ENCODE measurements around the gene BCAS1. TPM values are rescaled to one million over a fixed set of nuclear protein-coding genes. Genes with fewer than 3 reads are reported as not detected.
A peak's percentile ranks its signal among the peaks of the same experiment; 100 is the strongest.
"Not testable (repeated sequence)": the region's sequence is repeated elsewhere in the genome, so short reads cannot be mapped to it uniquely, and the experiment has no call there.

Gene BCAS1
- total and polyA plus RNA-seq, 2 donors: 7.5 to 28.1 TPM

GRCh38 chr20:53982624-53983023, 87.8 kb downstream of the BCAS1 start:
- H3K4me3 ChIP-seq (ENCODE audit: low read depth, low read length): no peak overlapping the region
- 79% methylated on average over 2 of the region's 2 CpGs for whole genome bisulfite sequencing
- no peak for DNase-seq (ENCODE audit: extremely low spot score)
- peaks cover 3% of the 10 kb centered on the region for H3K36me3 ChIP-seq (ENCODE audit: insufficient read depth)
- no peak overlapping the region for H3K27ac ChIP-seq (ENCODE audit: low read depth)
- no peaks in the 10 kb centered on the region for H3K4me1 ChIP-seq (ENCODE audit: insufficient read depth)

GRCh38 chr20:53981752-53982437, 88.5 kb downstream of the BCAS1 start:
- H3K36me3 ChIP-seq (ENCODE audit: insufficient read depth): peaks cover 3% of the 10 kb centered on the region
- H3K4me3 ChIP-seq (ENCODE audit: low read depth, low read length): no peak overlapping the region
- no peak for DNase-seq (ENCODE audit: extremely low spot score)
- no peaks in the 10 kb centered on the region for H3K4me1 ChIP-seq (ENCODE audit: insufficient read depth)
- 93% methylated on average over 4 of the region's 4 CpGs for WGBS
- H3K27ac ChIP-seq (ENCODE audit: low read depth): no peak overlapping the region

GRCh38 chr20:53981130-53981529, 89.3 kb downstream of the BCAS1 start:
- DNase-seq (ENCODE audit: extremely low spot score): no peak
- Histone ChIP-seq H3K36me3 (ENCODE audit: insufficient read depth) (peaks cover 3% of the 10 kb centered on the region), H3K4me1 (ENCODE audit: insufficient read depth) (no peaks in the 10 kb centered on the region), H3K27ac (ENCODE audit: low read depth) (no peak overlapping the region), H3K4me3 (ENCODE audit: low read depth, low read length) (no peak overlapping the region)
- WGBS: 96% methylated on average over 5 of the region's 5 CpGs

- Histone ChIP-seq H3K4me1 (ENCODE audit: insufficient read depth) (no peaks in the 10 kb centered on the region), H3K36me3 (ENCODE audit: insufficient read depth) (peaks cover 3% of the 10 kb centered on the region), H3K27ac (ENCODE audit: low read depth) (no peak overlapping the region), H3K4me3 (ENCODE audit: low read depth, low read length) (no peak overlapping the region)
- peak; percentile 49 for DNase-seq (ENCODE audit: extremely low spot score)
- 14% methylated on average over 4 of the region's 4 CpGs for WGBS
Measured at GRCh38 chr20:53980031-53980465, 90.3 kb downstream of the BCAS1 start.

- H3K4me3 ChIP-seq (ENCODE audit: low read depth, low read length): no peak overlapping the region
- no peaks in the 10 kb centered on the region for H3K4me1 ChIP-seq (ENCODE audit: insufficient read depth)
- H3K27ac ChIP-seq (ENCODE audit: low read depth): no peak overlapping the region
- no peak for DNase-seq (ENCODE audit: extremely low spot score)
- peaks cover 3% of the 10 kb centered on the region for H3K36me3 ChIP-seq (ENCODE audit: insufficient read depth)
Measured at GRCh38 chr20:53978497-53978896, 91.9 kb downstream of the BCAS1 start.

GRCh38 chr20:53977391-53977790, 93.0 kb downstream of the BCAS1 start:
- no peak overlapping the region for H3K4me3 ChIP-seq (ENCODE audit: low read depth, low read length)
- 57% methylated on average over 1 of the region's 1 CpG for WGBS

GRCh38 chr20:53975761-53976160, 94.6 kb downstream of the BCAS1 start:
- Histone ChIP-seq H3K4me3 (ENCODE audit: low read depth, low read length) (no peak overlapping the region), H3K27ac (ENCODE audit: low read depth) (no peak overlapping the region), H3K4me1 (ENCODE audit: insufficient read depth) (no peaks in the 10 kb centered on the region), H3K36me3 (ENCODE audit: insufficient read depth) (no peaks in the 10 kb centered on the region)
- DNase-seq (ENCODE audit: extremely low spot score): no peak
- 82% methylated on average over 5 of the region's 5 CpGs for WGBS

More at GRCh38 chr20:53977391-53977790, 93.0 kb downstream of the BCAS1 start:
- DNase-seq (ENCODE audit: extremely low spot score): no peak
- Histone ChIP-seq H3K36me3 (ENCODE audit: insufficient read depth) (peaks cover 3% of the 10 kb centered on the region), H3K27ac (ENCODE audit: low read depth) (no peak overlapping the region), H3K4me1 (ENCODE audit: insufficient read depth) (no peaks in the 10 kb centered on the region)

- 89% methylated on average over 19 of the region's 19 CpGs for WGBS
- no peaks in the 10 kb centered on the region for H3K36me3 ChIP-seq (ENCODE audit: insufficient read depth)
- H3K4me3 ChIP-seq (ENCODE audit: low read depth, low read length): no peak overlapping the region
- no peak overlapping the region for H3K27ac ChIP-seq (ENCODE audit: low read depth)
- H3K4me1 ChIP-seq (ENCODE audit: insufficient read depth): no peaks in the 10 kb centered on the region
- no peak for DNase-seq (ENCODE audit: extremely low spot score)
Measured at GRCh38 chr20:53974785-53975555, 95.4 kb downstream of the BCAS1 start.

GRCh38 chr20:53973882-53974281, 96.5 kb downstream of the BCAS1 start:
- not testable (repeated sequence) for H3K4me3 ChIP-seq (ENCODE audit: low read depth, low read length); H3K36me3 ChIP-seq (ENCODE audit: insufficient read depth); DNase-seq (ENCODE audit: extremely low spot score); H3K27ac ChIP-seq (ENCODE audit: low read depth); H3K4me1 ChIP-seq (ENCODE audit: insufficient read depth)
- 78% methylated on average over 5 of the region's 5 CpGs for WGBS

- no peak for DNase-seq (ENCODE audit: extremely low spot score)
- no peaks in the 10 kb centered on the region for H3K36me3 ChIP-seq (ENCODE audit: insufficient read depth)
- WGBS: 95% methylated on average over 1 of the region's 1 CpG
- no peak overlapping the region for H3K27ac ChIP-seq (ENCODE audit: low read depth)
- H3K4me1 ChIP-seq (ENCODE audit: insufficient read depth): no peaks in the 10 kb centered on the region
- H3K4me3 ChIP-seq (ENCODE audit: low read depth, low read length): no peak overlapping the region
Measured at GRCh38 chr20:53972179-53972578, 98.2 kb downstream of the BCAS1 start.

- H3K4me1 ChIP-seq (ENCODE audit: insufficient read depth): no peaks in the 10 kb centered on the region
- H3K27ac ChIP-seq (ENCODE audit: low read depth): no peak overlapping the region
- 75% methylated on average over 3 of the region's 3 CpGs for WGBS
- no peak overlapping the region for H3K4me3 ChIP-seq (ENCODE audit: low read depth, low read length)
- H3K36me3 ChIP-seq (ENCODE audit: insufficient read depth): no peaks in the 10 kb centered on the region
- no peak for DNase-seq (ENCODE audit: extremely low spot score)
Measured at GRCh38 chr20:53971096-53971683, 99.2 kb downstream of the BCAS1 start.

GRCh38 chr20:53970232-53970631, 100.2 kb downstream of the BCAS1 start:
- H3K4me3 ChIP-seq (ENCODE audit: low read depth, low read length): no peak overlapping the region
- H3K4me1 ChIP-seq (ENCODE audit: insufficient read depth): no peaks in the 10 kb centered on the region
- DNase-seq (ENCODE audit: extremely low spot score): no peak
- no peaks in the 10 kb centered on the region for H3K36me3 ChIP-seq (ENCODE audit: insufficient read depth)
- H3K27ac ChIP-seq (ENCODE audit: low read depth): no peak overlapping the region
- 89% methylated on average over 2 of the region's 2 CpGs for WGBS

- no peak overlapping the region for H3K4me3 ChIP-seq (ENCODE audit: low read depth, low read length)
- no peaks in the 10 kb centered on the region for H3K4me1 ChIP-seq (ENCODE audit: insufficient read depth)
- H3K36me3 ChIP-seq (ENCODE audit: insufficient read depth): no peaks in the 10 kb centered on the region
- no peak for DNase-seq (ENCODE audit: extremely low spot score)
- no peak overlapping the region for H3K27ac ChIP-seq (ENCODE audit: low read depth)
- 94% methylated on average over 5 of the region's 5 CpGs for WGBS
Measured at GRCh38 chr20:53967527-53967926, 102.9 kb downstream of the BCAS1 start.
